HG02938 (cell line): ENCODE results near the gene MPRIP.

Experiments
- ATAC-seq: cut with Tn5 transposase; IDR thresholded peaks from one replicate; pipeline ENCODE4 v1.9.1; 2021; ENCODE audit warnings: mild to moderate bottlenecking, moderate library complexity; ENCODE audit not compliant: unreplicated experiment

MPRIP gene

GRCh38 chr17:17204041-17204591 is 161.9 kb downstream of the MPRIP start:
- ATAC-seq, result no peak

- no peak for ATAC-seq
Observed at GRCh38 chr17:17204635-17205231, 162.5 kb downstream of the MPRIP start.

- peak; percentile 44 for ATAC-seq
Observed at GRCh38 chr17:17205368-17206123, 163.3 kb downstream of the MPRIP start.

GRCh38 chr17:17206124-17206912 is 164.1 kb downstream of the MPRIP start, which contains the start of gene PLD6:
PLD6 (minus strand) TSS chr17:17206333; CDS start chr17:17206286, 47 bp downstream.
- ATAC-seq, result peak; percentile 58

GRCh38 chr17:17206913-17207335 is 164.7 kb downstream of the MPRIP start:
- no peak for ATAC-seq

GRCh38 chr17:17207998-17208397 is 165.7 kb downstream of the MPRIP start:
- no peak for ATAC-seq

- no peak for ATAC-seq
Observed at GRCh38 chr17:17213775-17214174, 171.5 kb downstream of the MPRIP start.

- no peak for ATAC-seq
Observed at GRCh38 chr17:17214646-17215436, 172.6 kb downstream of the MPRIP start.

GRCh38 chr17:17215575-17215974 is 173.3 kb downstream of the MPRIP start:
- ATAC-seq, result no peak

- no peak for ATAC-seq
Observed at GRCh38 chr17:17216236-17216635, 174.0 kb downstream of the MPRIP start.

GRCh38 chr17:17216776-17217175 is 174.5 kb downstream of the MPRIP start:
- ATAC-seq, result no peak

GRCh38 chr17:17217995-17218394 is 175.7 kb downstream of the MPRIP start:
- ATAC-seq, result no peak

- no peak for ATAC-seq
Observed at GRCh38 chr17:17220529-17220928, 178.3 kb downstream of the MPRIP start.

GRCh38 chr17:17221329-17221728 is 179.1 kb downstream of the MPRIP start:
- no peak for ATAC-seq

- no peak for ATAC-seq
Observed at GRCh38 chr17:17223736-17224135, 181.5 kb downstream of the MPRIP start.

GRCh38 chr17:17224137-17224536 is 181.9 kb downstream of the MPRIP start:
- no peak for ATAC-seq

- no peak for ATAC-seq
Observed at GRCh38 chr17:17225901-17226300, 183.6 kb downstream of the MPRIP start.

- ATAC-seq, result no peak
Observed at GRCh38 chr17:17226451-17227265, 184.4 kb downstream of the MPRIP start.

- ATAC-seq, result no peak
Observed at GRCh38 chr17:17227608-17228520, 185.6 kb downstream of the MPRIP start.
